ENCODE results near the gene LHPP.

DNA sequence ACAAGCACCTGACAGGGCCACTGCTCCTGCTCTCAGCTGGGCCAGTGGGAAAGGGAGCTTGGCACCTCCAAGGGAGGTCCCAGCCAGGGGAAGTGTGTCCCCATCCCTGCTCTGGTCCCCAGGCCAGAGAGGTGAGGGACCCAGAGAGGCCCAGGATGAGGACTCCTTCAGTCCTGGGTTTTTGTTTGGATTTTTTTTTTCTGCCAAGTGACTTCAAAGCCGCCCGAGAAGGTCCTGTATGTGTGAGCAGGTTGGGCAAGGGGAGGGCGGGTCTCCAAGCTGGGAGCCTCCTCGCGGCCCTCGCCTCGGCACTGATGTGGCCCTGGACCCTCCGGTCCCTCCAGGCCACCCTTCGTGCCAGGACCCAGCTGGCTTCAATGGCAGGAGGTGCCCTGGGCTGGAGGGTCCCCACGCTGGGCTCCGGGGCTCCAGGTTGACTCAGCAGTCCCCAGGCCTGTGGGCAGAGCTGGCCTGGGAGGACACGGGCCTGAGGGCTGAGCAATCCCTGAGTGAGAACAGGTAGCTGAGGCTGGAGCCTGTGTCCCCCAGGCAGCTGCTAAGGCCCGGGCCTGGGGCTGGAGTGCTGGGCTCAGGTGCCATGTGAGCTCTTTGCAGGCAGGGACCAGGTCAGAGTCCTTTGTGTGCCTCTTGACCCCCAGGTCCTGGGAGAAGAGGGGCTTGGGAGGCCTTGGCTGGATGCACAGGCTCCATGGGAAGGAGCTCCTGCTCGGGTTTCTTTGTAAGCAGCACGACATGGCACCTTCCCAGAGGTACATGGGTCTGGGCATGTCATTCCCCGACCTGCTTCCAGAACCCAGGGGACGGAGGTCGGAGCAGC is 142.0 kb downstream of the LHPP start:
- TF ChIP-seq, protein P1, sequence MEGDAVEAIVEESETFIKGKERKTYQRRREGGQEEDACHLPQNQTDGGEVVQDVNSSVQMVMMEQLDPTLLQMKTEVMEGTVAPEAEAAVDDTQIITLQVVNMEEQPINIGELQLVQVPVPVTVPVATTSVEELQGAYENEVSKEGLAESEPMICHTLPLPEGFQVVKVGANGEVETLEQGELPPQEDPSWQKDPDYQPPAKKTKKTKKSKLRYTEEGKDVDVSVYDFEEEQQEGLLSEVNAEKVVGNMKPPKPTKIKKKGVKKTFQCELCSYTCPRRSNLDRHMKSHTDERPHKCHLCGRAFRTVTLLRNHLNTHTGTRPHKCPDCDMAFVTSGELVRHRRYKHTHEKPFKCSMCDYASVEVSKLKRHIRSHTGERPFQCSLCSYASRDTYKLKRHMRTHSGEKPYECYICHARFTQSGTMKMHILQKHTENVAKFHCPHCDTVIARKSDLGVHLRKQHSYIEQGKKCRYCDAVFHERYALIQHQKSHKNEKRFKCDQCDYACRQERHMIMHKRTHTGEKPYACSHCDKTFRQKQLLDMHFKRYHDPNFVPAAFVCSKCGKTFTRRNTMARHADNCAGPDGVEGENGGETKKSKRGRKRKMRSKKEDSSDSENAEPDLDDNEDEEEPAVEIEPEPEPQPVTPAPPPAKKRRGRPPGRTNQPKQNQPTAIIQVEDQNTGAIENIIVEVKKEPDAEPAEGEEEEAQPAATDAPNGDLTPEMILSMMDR (IDR thresholded peaks at IDR 0.05) = no peak
- TF ChIP-seq POLR2A (IDR thresholded peaks at IDR 0.05) = no peak
